HS-27A (cell line): Measurements from ENCODE around the gene DSCAM.
"Not testable (repeated sequence)": the region's sequence is repeated elsewhere in the genome, so short reads cannot be mapped to it uniquely, and the experiment has no call there.

Experiments
- DNase-seq: peaks from one replicate; pipeline ENCODE4 v3.0.0-alpha.2; 2012; ENCODE audit warnings: low read depth, missing footprints

Gene DSCAM

GRCh38 chr21:40049031-40049930, 797.7 kb downstream of the DSCAM start:
- DNase-seq = no peak

- DNase-seq = no peak
Measured at GRCh38 chr21:40047993-40048730, 798.8 kb downstream of the DSCAM start.

- no peak for DNase-seq
Measured at GRCh38 chr21:40047211-40047610, 799.7 kb downstream of the DSCAM start.

- no peak for DNase-seq
Measured at GRCh38 chr21:40043866-40044265, 803.1 kb downstream of the DSCAM start.

GRCh38 chr21:40043423-40043822, 803.5 kb downstream of the DSCAM start:
- no peak for DNase-seq

GRCh38 chr21:40041446-40041845, 805.5 kb downstream of the DSCAM start:
- DNase-seq = no peak

- DNase-seq = not testable (repeated sequence)
Measured at GRCh38 chr21:40033156-40033782, 813.7 kb downstream of the DSCAM start.

- no peak for DNase-seq
Measured at GRCh38 chr21:40029888-40030287, 817.1 kb downstream of the DSCAM start.

- DNase-seq = not testable (repeated sequence)
Measured at GRCh38 chr21:40028393-40028792, 818.6 kb downstream of the DSCAM start.

GRCh38 chr21:40021558-40022351, 825.2 kb downstream of the DSCAM start:
- DNase-seq = no peak

GRCh38 chr21:40020651-40021050, 826.3 kb downstream of the DSCAM start:
- no peak for DNase-seq

GRCh38 chr21:40018871-40019475, 828.0 kb downstream of the DSCAM start:
- no peak for DNase-seq

- DNase-seq = no peak
Measured at GRCh38 chr21:40016667-40017066, 830.3 kb downstream of the DSCAM start.

GRCh38 chr21:40016234-40016633, 830.7 kb downstream of the DSCAM start:
- no peak for DNase-seq

- no peak for DNase-seq
Measured at GRCh38 chr21:40015818-40016217, 831.1 kb downstream of the DSCAM start.

GRCh38 chr21:40014394-40014793, 832.6 kb downstream of the DSCAM start:
- no peak for DNase-seq

GRCh38 chr21:40013001-40013735, 833.8 kb downstream of the DSCAM start:
- DNase-seq = no peak

GRCh38 chr21:40011371-40011770, 835.6 kb downstream of the DSCAM start:
- no peak for DNase-seq

GRCh38 chr21:40002978-40003377, 844.0 kb downstream of the DSCAM start:
- DNase-seq = no peak

GRCh38 chr21:39984286-39984991, 862.5 kb downstream of the DSCAM start:
- DNase-seq = no peak
